ENCODE measurements around the gene MS4A13.

GRCh38 chr11:60511393-60511792 is 3.8 kb upstream of the MS4A13 start:
- TF ChIP-seq CTCF (conservative IDR thresholded peaks at IDR 0.05; ENCODE audit: low read length) = no peak
- no peak for TF ChIP-seq EZH2phosphoT487 (IDR thresholded peaks at IDR 0.05; ENCODE audit: borderline replicate concordance)

Measured in Loucy (cell line).